GM19238 (cell line): Measurements from ENCODE around the gene HOXA7.

Experiments
- DNase-seq: peaks from one replicate; pipeline ENCODE4 v3.0.0; 2011; ENCODE audit warnings: low spot score; ENCODE audit not compliant: insufficient read length

The HOXA7 gene

GRCh38 chr7:27107391-27108381 lies 48.8 kb downstream of the HOXA7 start:
- no peak for DNase-seq

- no peak for DNase-seq
Measured at GRCh38 chr7:27106901-27107240, 49.6 kb downstream of the HOXA7 start.

GRCh38 chr7:27106181-27106900 lies 50.1 kb downstream of the HOXA7 start:
- DNase-seq = no peak

GRCh38 chr7:27105301-27106031 lies 51.0 kb downstream of the HOXA7 start:
- no peak for DNase-seq

- no peak for DNase-seq
Measured at GRCh38 chr7:27104341-27105058, 52.0 kb downstream of the HOXA7 start.
